HCT116 (cell line): Measurements from ENCODE around the gene CCDC74A. TPM values are rescaled to one million over a fixed set of nuclear protein-coding genes. Genes with fewer than 3 reads are reported as not detected.
"Not testable (repeated sequence)": the region's sequence is repeated elsewhere in the genome, so short reads cannot be mapped to it uniquely, and the experiment has no call there.

Experiments
- ATAC-seq: fragments of 200-7000 bp; cut with Tn5 transposase; 2 replicates; pipeline ENCODE4 v1.9.1; 2020; ENCODE audit warnings: mild to moderate bottlenecking, moderate library complexity
- BruUV-seq: library from RNA; stranded (reverse); fragments of 400-500 nt; replicated peaks from 2 replicates; lab custom pipeline; 2021; lab: Mats Ljungman, UMichigan
- CTCF ChIA-PET: fragments of 300-600 bp; sonication (Branson Sonifier 250); formaldehyde crosslinking; loops from one replicate; lab custom pipeline; 2021; ENCODE audit warnings: antibody characterized with exemption; lab: Charles Lee
- POLR2A ChIA-PET: fragments of 300-600, 350-600 bp; sonication (Branson Sonifier 250); formaldehyde crosslinking; loops from one replicate; lab custom pipeline; 2021; ENCODE audit warnings: antibody characterized with exemption; lab: Charles Lee
- RAD21 ChIA-PET, 2 experiments: fragments of 300-600 bp; sonication (Branson Sonifier 250); formaldehyde crosslinking; loops; one replicate each; lab custom pipeline; 2023; ENCODE audit warnings: low total read pairs in 2 of 2; ENCODE audit not compliant: uncharacterized antibody in 2 of 2, unreplicated experiment in 2 of 2, low non-redundant PET in 1 of 2; lab: Charles Lee
- DNase-seq: peaks from one replicate; pipeline ENCODE4 v3.0.0-alpha.2; 2010; ENCODE audit warnings: low read depth, low spot score
- H2AFZ ChIP-seq: fragments of 200-600 bp; shearing (Covaris generic), sonication (generic); 2 replicates; pipeline ENCODE4 v1.6.1; 2017; ENCODE audit warnings: low read depth, mixed run types, mixed read lengths, antibody characterized with exemption, low read length; ENCODE audit not compliant: poor library complexity, severe bottlenecking
- H3K27ac ChIP-seq: 2 replicates; pipeline ENCODE4 v1.5.1; 2012; ENCODE audit warnings: low read depth, low read length
- H3K27me3 ChIP-seq: fragments of 200-600 bp; sonication (generic); 2 replicates; pipeline ENCODE4 v1.6.1; 2016; ENCODE audit warnings: mixed run types, low read length, mixed read lengths; ENCODE audit not compliant: insufficient read depth
- H3K36me3 ChIP-seq, 2 experiments: fragments of 200-500 bp in 1 of 2; fragments of 200-600 bp in 1 of 2; sonication (Bioruptor generic) in 1 of 2; sonication (generic) in 1 of 2; 2 replicates each; pipeline versions ENCODE4 v1.5.1 to v1.6.1; 2014 to 2016; ENCODE audit warnings: low read length in 2 of 2, inconsistent platforms in 1 of 2, mixed read lengths in 1 of 2, mixed run types in 1 of 2; ENCODE audit not compliant: insufficient read depth in 2 of 2, control insufficient read depth in 1 of 2
- H3K4me1 ChIP-seq, 2 experiments: fragments of 200-600 bp in 1 of 2; sonication (generic) in 1 of 2; 2 replicates each; pipeline versions ENCODE4 v1.5.1 to v1.6.1; 2012 to 2017; ENCODE audit warnings: low read length in 2 of 2, inconsistent platforms in 1 of 2, mild to moderate bottlenecking in 1 of 2, mixed read lengths in 1 of 2, mixed run types in 1 of 2, moderate library complexity in 1 of 2; ENCODE audit not compliant: insufficient read depth in 2 of 2, control insufficient read depth in 1 of 2
- H3K4me2 ChIP-seq: fragments of 200-600 bp; sonication (generic); 2 replicates; pipeline ENCODE4 v1.6.1; 2017; ENCODE audit warnings: mixed run types, low read length, mixed read lengths
- H3K4me3 ChIP-seq, 2 experiments: fragments of 200-600 bp in 1 of 2; sonication (generic) in 1 of 2; replicated peaks in 1 of 2; 2 replicates each; pipeline ENCODE4 v1.5.1; 2011 to 2016; ENCODE audit warnings: low read length in 2 of 2, control low read depth in 1 of 2, low read depth in 1 of 2, mild to moderate bottlenecking in 1 of 2, mixed read lengths in 1 of 2, mixed run types in 1 of 2
- H3K79me2 ChIP-seq: fragments of 200-600 bp; sonication (generic); 2 replicates; pipeline ENCODE4 v1.6.1; 2017; ENCODE audit warnings: mild to moderate bottlenecking, mixed run types, low read length, moderate library complexity, mixed read lengths; ENCODE audit not compliant: insufficient read depth
- H3K9ac ChIP-seq: fragments of 200-600 bp; sonication (generic); 2 replicates; pipeline ENCODE4 v1.6.1; 2016; ENCODE audit warnings: low read length, mixed read lengths
- H3K9me2 ChIP-seq: fragments of 200-600 bp; sonication (generic), shearing (Covaris generic); 2 replicates; pipeline ENCODE4 v1.6.1; 2017; ENCODE audit warnings: mixed run types, mild to moderate bottlenecking, moderate library complexity; ENCODE audit not compliant: insufficient read depth
- H3K9me3 ChIP-seq, 2 experiments: fragments of 200-500 bp in 1 of 2; fragments of 200-600 bp in 1 of 2; sonication (Bioruptor generic) in 1 of 2; sonication (generic) in 1 of 2; 2 replicates each; pipeline ENCODE4 v1.6.1; 2014 to 2017; ENCODE audit warnings: low read length in 2 of 2, mixed read lengths in 2 of 2, inconsistent platforms in 1 of 2, low read depth in 1 of 2, mild to moderate bottlenecking in 1 of 2, mixed run types in 1 of 2, moderate library complexity in 1 of 2; ENCODE audit not compliant: control insufficient read depth in 1 of 2, insufficient read depth in 1 of 2
- H4K20me1 ChIP-seq: fragments of 200-600 bp; sonication (generic), shearing (Covaris generic); 2 replicates; pipeline ENCODE4 v1.6.1; 2017; ENCODE audit warnings: mixed run types, mild to moderate bottlenecking, moderate library complexity; ENCODE audit not compliant: insufficient read depth
- ELF1 ChIP-seq: IDR thresholded peaks from 2 replicates; pipeline ENCODE4 v1.6.1; 2012; ENCODE audit warnings: low read depth, borderline replicate concordance
- EZH2phosphoT487 ChIP-seq: fragments of 200-600 bp; IDR thresholded peaks from 2 replicates; pipeline ENCODE4 v1.6.1; 2018; ENCODE audit warnings: antibody characterized with exemption, borderline replicate concordance
- JUND ChIP-seq: IDR thresholded peaks from 2 replicates; pipeline ENCODE4 v1.6.1; 2012
- POLR2A ChIP-seq: IDR thresholded peaks from 2 replicates; pipeline ENCODE4 v1.7.0; 2011; ENCODE audit warnings: borderline replicate concordance; ENCODE audit not compliant: insufficient read depth, insufficient read length; ENCODE audit errors: extremely low read depth
- POLR2AphosphoS5 ChIP-seq: IDR thresholded peaks from 2 replicates; pipeline ENCODE4 v1.6.1; 2011; ENCODE audit warnings: mild to moderate bottlenecking, low read depth, low read length, moderate library complexity
- ZFX ChIP-seq: fragments of 450-650 bp; IDR thresholded peaks from 2 replicates; pipeline ENCODE4 v1.6.1; 2017
- ZNF274 ChIP-seq: fragments of 200-500 bp; sonication (Bioruptor generic); IDR thresholded peaks from 2 replicates; pipeline ENCODE4 v1.6.1; 2014; ENCODE audit warnings: mild to moderate bottlenecking, low read depth, low read length, inconsistent platforms
- intact Hi-C: fragments of 100-400 bp; cut with micrococcal nuclease; formaldehyde crosslinking; loops from 2 replicates; pipeline ENCODE4 v1.10.0; 2022
- total RNA-seq: library from RNA; stranded (reverse); gene quantifications from one replicate; pipeline ENCODE4 v1.2.1, GENCODE V29; 2021; ENCODE audit not compliant: unreplicated experiment
- TF ChIP-seq, protein P1 (sequence below): IDR thresholded peaks from 2 replicates; pipeline ENCODE4 v1.6.1; 2012

The CCDC74A gene
- total RNA-seq, 1 experiment from 2014 or later, result 13.6 TPM

DNA sequence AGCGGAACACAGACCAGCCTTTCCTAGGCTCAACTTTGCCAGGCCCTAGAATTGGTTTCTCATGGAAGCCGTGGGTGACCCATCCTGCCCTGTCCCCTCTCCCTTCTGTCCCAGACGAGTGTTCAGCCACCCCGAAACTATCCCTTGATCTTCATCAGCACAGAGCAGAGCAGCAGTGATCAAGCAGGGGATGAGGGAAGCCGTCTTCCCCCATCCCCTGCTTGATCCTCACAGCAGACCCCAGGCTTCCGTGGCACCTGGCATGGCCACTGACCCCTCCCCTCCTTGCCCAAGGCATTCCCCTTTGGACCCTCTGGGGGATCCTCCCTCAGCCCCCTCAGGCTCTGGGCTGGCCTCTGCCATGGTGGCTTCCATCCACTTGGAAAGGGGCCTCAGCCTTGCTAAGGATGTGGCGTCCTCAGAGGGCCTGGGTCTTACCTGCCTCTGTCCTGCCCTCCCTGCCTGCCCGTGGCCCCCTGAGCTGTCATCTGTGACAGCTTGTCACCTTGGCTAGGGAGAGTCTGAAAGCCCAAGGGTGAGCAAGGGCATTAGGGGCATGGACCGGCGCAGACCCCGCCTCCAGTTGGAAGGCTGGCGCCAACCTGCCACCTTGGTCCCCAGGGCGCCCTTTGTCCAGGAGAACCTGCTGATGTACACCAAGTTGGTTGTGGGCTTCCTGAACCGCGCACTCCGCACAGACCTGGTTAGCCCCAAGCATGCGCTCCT lies 10.4 kb upstream of the CCDC74A start (continued):
- TF ChIP-seq, protein P1, sequence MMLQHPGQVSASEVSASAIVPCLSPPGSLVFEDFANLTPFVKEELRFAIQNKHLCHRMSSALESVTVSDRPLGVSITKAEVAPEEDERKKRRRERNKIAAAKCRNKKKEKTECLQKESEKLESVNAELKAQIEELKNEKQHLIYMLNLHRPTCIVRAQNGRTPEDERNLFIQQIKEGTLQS, result no peak
- TF ChIP-seq EZH2phosphoT487 (no peak), POLR2AphosphoS5 (no peak), JUND (no peak), ZFX (no peak), ZNF274 (no peak), POLR2A (no peak), ELF1 (no peak)

DNA sequence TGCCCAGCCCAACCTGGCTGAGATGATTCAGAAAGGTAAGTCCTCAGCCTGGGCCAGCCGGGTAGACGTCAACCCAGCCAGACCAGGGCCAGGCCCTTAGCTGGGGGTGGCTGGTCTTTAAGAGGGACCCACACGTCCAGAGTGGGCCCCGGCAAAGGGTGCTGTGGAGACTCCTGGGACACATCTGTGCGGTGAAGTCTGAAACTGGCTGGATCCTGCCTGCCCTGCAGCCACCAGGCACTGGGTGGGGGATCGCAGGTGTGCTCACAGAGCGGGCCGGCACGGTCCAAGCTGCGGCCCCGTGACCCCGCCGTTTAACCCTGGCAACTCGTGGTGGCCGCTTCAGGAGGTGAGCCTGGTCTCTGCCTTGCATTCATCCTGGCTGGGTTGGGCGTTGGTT lies 9.8 kb upstream of the CCDC74A start:
- H3K9me2 ChIP-seq, H3K4me1 ChIP-seq, BruUV-seq, H3K36me3 ChIP-seq, CTCF ChIA-PET, ATAC-seq, POLR2A ChIA-PET, H3K4me2 ChIP-seq, H3K9ac ChIP-seq, H3K9me3 ChIP-seq, H3K27ac ChIP-seq, H3K4me3 ChIP-seq, DNase-seq, H4K20me1 ChIP-seq, intact Hi-C loops, H3K79me2 ChIP-seq, H2AFZ ChIP-seq, H3K27me3 ChIP-seq, RAD21 ChIA-PET: not testable (repeated sequence)

GRCh38 chr2:131518531-131518930 lies 9.2 kb upstream of the CCDC74A start:
- H4K20me1 ChIP-seq, RAD21 ChIA-PET, H3K27me3 ChIP-seq, H3K9ac ChIP-seq, CTCF ChIA-PET, intact Hi-C loops, H3K4me3 ChIP-seq, DNase-seq, H3K27ac ChIP-seq, H2AFZ ChIP-seq, ATAC-seq, H3K36me3 ChIP-seq, H3K4me2 ChIP-seq, H3K9me2 ChIP-seq, H3K79me2 ChIP-seq, BruUV-seq, POLR2A ChIA-PET, H3K9me3 ChIP-seq, H3K4me1 ChIP-seq: not testable (repeated sequence)
